Omental fat pad (tissue), 4 donors: ENCODE measurements around the gene DDX55. TPM values are rescaled to one million over a fixed set of nuclear protein-coding genes. Genes with fewer than 3 reads are reported as not detected.

Experiments
- ATAC-seq: fragments of 150-250 bp; one replicate; pipeline ENCODE4 v1.9.1; 2016; ENCODE audit warnings: mild to moderate bottlenecking, moderate library complexity; ENCODE audit not compliant: low FRiP score
- DNase-seq: peaks from one replicate; pipeline ENCODE4 v3.0.0-alpha.2; 2019; ENCODE audit warnings: low spot score
- CTCF ChIP-seq, 3 donors: fragments of 450-650 bp; IDR thresholded peaks; one replicate each; pipeline ENCODE4 v1.5.1; 2016 to 2017; ENCODE audit warnings: antibody characterized with exemption in 3 of 3, mild to moderate bottlenecking in 3 of 3, moderate library complexity in 2 of 3
- total RNA-seq, 4 donors: library from RNA; depleted of rRNA; stranded (reverse); fragments of >200 nt; gene quantifications; one replicate each; pipeline ENCODE4 v1.1.0, GENCODE V29; 2016

Gene DDX55
- total RNA-seq, 4 donors from 2014 or later = 16.1 to 66.3 (median 19.1) TPM

- ATAC-seq = peak; percentile 61
- no peak for TF ChIP-seq CTCF (IDR thresholded peaks at IDR 0.05)
- DNase-seq = no peak
Measured at GRCh38 chr12:123614531-123614930, 12.6 kb downstream of the DDX55 start.

GRCh38 chr12:123617144-123617543, 15.2 kb downstream of the DDX55 start:
- no peak for ATAC-seq
- DNase-seq = no peak
- no peak for TF ChIP-seq CTCF (IDR thresholded peaks at IDR 0.05)

- TF ChIP-seq CTCF (IDR thresholded peaks at IDR 0.05) = no peak
- ATAC-seq (no peak), DNase-seq (no peak)
Measured at GRCh38 chr12:123617580-123617979, 15.7 kb downstream of the DDX55 start.

DNA sequence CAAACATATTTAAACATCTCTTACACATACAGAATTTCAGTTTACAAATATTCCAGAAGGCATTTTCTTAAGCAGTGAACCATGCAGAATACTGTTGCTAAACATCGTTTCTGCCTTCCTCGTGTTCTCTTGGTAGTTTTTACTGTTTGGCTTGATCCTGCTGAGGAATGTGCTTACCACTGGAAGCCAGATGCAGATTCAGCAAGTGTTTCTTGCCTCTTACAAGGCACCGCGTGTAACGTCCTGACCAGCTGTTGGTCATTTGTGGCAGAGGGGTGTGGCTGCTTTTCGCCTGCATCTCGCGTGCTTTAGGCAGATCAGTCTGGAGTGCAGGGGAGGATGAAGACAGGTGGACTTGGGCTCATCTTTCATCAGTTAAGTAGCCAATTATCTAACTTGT, 19.2 kb downstream of the DDX55 start:
- no peak for DNase-seq
- ATAC-seq = no peak
- no peak for TF ChIP-seq CTCF (IDR thresholded peaks at IDR 0.05)

DNA sequence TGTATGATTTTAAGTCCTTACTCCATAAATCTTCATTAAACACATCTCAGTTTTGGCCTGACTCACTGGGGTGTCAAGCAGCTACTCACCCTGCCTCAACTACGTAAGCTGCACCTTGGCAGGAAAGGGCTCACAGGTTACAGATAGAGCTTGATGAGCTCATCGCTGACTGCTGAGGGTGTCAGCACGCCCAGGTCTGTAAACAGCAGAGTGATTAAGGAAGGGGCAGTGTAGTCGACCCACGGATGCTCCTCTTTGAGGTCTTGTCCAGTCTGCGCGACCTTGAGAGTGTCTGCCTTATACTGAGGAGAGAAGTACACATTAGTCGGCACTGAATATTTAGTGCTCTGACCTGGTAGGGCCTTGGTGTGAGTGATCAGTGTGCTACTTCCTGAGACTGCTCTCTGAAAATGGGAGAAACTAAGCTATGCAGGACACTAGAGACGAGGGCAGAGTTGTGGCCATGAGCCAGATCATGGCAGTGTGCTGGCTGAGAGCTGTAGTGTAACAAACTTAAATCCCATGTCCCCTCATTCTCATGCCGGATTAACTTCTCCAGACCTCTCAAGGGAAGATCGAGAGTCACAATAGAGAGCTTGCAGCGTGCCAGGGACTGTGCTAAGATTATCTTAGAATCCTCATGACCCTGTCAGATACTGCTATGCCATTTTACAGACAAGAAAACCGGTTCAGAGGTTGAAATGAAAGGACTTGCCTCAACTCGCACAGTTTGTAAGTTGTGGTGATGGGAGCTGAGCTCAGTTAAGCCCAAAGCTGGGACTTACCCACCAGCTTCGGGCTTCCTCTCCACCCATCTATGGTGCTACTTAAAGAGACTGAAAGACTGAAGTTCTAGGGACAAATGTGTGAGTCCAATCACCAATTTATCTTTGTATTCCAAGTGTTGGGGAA, 20.0 kb downstream of the DDX55 start:
- ATAC-seq (no peak), DNase-seq (no peak)
- no peak for TF ChIP-seq CTCF (IDR thresholded peaks at IDR 0.05)

DNA sequence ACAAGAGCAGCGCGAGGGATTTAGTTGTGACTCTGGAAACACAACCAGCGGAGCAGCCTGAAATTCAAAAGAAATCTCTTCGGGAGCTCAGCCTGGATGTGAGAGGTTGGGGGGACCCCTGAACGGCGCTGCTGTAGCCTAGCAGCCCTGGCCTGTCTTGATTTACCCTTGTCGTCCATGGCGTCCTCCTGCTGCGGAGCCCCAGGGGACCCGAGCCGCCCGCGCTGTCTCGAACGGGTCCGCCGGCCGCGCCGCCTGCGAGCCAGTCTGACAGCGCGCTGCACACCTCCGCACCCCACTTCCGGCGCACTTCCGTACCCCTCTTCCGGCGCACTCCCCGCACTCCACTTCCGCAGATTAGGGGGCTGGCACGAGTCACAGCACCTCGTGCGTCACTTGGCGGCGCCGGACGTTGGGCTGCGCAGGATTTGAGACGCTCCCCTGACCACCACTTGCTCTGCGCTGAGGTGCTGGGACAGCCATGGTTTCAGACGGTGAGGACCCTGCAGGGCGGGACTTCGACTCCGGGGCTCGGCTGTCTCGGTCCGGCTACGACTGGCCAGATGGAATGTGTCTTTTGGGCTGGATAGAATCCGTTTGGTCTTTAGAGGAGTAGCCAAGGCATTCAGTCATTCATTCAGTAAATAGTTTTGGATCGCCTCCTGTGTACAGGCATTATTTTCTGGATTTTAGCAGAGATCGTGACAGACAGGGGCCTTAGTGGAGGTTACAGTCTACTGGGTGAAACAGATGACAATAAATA, 31.7 kb downstream of the DDX55 start, which contains the start of the genes EIF2B1 and GTF2H3:
EIF2B1 (minus strand) TSS at position 308 of the 763 bp plus-strand sequence; CDS start at position 179, 129 bp downstream.
GTF2H3 (plus strand) TSS at position 451 of the 763 bp plus-strand sequence; CDS start at position 482, 31 bp downstream.
- DNase-seq (peak; percentile 95), ATAC-seq (peak; percentile 99)
- TF ChIP-seq CTCF (IDR thresholded peaks at IDR 0.05) = no peak
